ENCODE data around the gene TNFRSF8.

DNA sequence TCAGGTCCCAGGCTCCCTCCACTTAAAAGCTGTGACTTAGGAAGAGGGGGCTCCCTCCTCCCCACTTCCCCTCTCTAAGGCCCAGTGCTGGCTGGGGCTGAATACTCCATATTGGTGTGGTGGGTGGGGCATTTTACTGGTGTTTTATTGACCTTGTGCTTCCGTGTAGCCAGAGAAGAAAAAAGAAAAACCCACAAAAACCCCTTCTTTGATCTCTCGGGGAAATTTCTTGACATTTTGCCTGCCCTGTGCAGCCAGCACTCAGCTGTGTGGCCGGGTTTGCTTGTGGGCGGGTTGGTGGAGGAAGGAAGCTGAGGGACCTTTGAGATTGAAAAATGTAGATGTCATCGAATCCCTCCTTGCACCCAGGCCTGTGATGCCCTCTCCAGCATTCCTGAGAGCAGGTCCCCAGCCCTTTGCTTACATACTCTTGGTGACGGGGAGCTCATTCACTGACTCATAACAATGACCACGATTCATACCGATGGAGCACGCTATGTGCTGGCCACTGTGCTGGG, 24.8 kb downstream of the TNFRSF8 start:
- no peak for TF ChIP-seq CTCF (IDR thresholded peaks at IDR 0.05 in 8 of 11, conservative IDR thresholded peaks at IDR 0.05 in 3 of 11)
- TF ChIP-seq POLR2A (IDR thresholded peaks at IDR 0.05) = no peak
- TF ChIP-seq POLR2AphosphoS5 (IDR thresholded peaks at IDR 0.05) = no peak

All from spleen (tissue), 7 donors.